Left forelimb (tissue), 1 donor: ENCODE data around the gene PCP4L1.
"Not testable (repeated sequence)": the region's sequence is repeated elsewhere in the genome, so short reads cannot be mapped to it uniquely, and the experiment has no call there.

Source experiments
- DNase-seq: peaks from one replicate; pipeline ENCODE4 v3.0.0-alpha.2; 2018; ENCODE audit warnings: low spot score

The PCP4L1 gene

DNA sequence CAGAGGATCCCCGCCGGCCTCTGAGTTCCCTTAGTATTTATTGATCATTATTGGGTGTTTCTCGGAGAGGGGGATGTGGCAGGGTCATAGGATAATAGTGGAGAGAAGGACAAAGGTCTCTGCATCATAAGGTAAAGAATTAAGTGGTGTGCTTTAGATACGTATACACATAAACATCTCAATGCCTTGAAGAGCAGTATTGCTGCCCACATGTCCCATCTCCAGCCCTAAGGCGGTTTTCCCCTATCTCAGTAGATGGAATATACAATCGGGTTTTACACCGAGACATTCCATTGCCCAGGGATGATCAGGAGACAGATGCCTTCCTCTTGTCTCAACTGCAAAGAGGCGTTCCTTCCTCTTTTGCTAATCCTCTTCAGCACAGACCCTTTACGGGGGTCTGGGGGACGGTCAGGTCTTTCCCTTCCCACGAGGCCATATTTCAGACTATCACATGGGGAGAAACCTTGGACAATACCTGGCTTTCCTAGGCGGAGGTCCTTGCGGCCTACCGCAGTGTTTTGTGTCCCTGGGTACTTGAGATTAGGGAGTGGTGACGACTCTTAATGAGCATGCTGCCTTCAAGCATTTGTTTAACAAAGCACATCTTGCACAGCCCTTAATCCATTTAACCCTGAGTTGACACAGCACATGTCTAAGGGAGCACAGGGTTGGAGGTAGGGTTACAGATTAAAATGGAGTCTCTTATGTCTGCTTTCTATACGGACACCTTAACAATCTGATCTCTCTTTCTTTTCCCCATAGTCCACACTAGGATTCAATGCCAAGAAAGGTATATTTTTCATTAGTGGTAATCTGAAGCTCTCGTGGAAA, 57.5 kb downstream of the PCP4L1 start:
- not testable (repeated sequence) for DNase-seq

GRCh38 chr1:161324020-161324419, 65.5 kb downstream of the PCP4L1 start:
- no peak for DNase-seq

- no peak for DNase-seq
These were observed 71.8 kb downstream of the PCP4L1 start for GRCh38 chr1:161330346-161330745.

- no peak for DNase-seq
These were observed 74.6 kb downstream of the PCP4L1 start for GRCh38 chr1:161333166-161333565.
